Activated naive CD8-positive, alpha-beta T cell treated with anti-CD3 and anti-CD28 coated beads, Interleukin-2, amount 50 U/mL, for 24 hours (primary cell): ENCODE data around the gene UNC119.

ENCODE experiments used
- ATAC-seq: fragments of 150-1000 bp; cut with Tn5 transposase; one replicate; pipeline ENCODE4 v1.10.0; 2021
- DNase-seq: peaks from one replicate; pipeline ENCODE4 v3.0.0; 2021
- H3K27ac Mint-ChIP-seq: one replicate; pipeline ENCODE4 v1.8.0; 2021; ENCODE audit warnings: mild to moderate bottlenecking, mixed read lengths
- H3K27me3 Mint-ChIP-seq: one replicate; pipeline ENCODE4 v1.8.0; 2021; ENCODE audit warnings: mixed read lengths
- H3K36me3 Mint-ChIP-seq: one replicate; pipeline ENCODE4 v1.8.0; 2021; ENCODE audit warnings: low read depth, mixed read lengths
- H3K4me1 Mint-ChIP-seq: one replicate; pipeline ENCODE4 v1.8.0; 2021; ENCODE audit warnings: mixed read lengths
- H3K4me3 Mint-ChIP-seq: one replicate; pipeline ENCODE4 v1.8.0; 2021; ENCODE audit warnings: mild to moderate bottlenecking, moderate library complexity, mixed read lengths
- H3K9me3 Mint-ChIP-seq: one replicate; pipeline ENCODE4 v1.8.0; 2021; ENCODE audit warnings: mixed read lengths

UNC119 gene

DNA sequence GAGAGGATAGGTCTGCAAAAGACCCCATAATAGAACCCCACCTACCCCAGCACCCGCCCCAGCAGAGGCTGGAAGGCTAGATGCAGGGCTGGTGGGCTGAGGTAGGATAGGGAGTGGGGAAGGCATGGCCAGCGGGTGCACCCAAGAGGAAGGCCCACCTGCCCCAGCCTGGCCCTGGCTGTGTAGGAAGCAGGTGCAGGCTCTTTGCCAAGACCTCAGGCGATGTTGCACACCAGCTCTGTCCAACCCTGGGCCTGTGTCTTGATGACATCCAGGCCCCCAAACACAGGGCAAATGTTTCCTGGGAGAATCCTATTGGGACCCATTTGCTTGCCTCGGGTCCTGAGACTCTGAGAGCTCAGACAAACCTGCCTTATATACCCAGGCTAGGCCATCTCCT is 12.2 kb downstream of the UNC119 start:
- no peaks in the 10 kb centered on the region for H3K9me3 Mint-ChIP-seq
- no peak overlapping the region for H3K4me3 Mint-ChIP-seq
- no peak overlapping the region for H3K27ac Mint-ChIP-seq
- H3K4me1 Mint-ChIP-seq: no peaks in the 10 kb centered on the region
- no peak for ATAC-seq
- no peaks in the 10 kb centered on the region for H3K36me3 Mint-ChIP-seq
- no peaks in the 10 kb centered on the region for H3K27me3 Mint-ChIP-seq
- no peak for DNase-seq

DNA sequence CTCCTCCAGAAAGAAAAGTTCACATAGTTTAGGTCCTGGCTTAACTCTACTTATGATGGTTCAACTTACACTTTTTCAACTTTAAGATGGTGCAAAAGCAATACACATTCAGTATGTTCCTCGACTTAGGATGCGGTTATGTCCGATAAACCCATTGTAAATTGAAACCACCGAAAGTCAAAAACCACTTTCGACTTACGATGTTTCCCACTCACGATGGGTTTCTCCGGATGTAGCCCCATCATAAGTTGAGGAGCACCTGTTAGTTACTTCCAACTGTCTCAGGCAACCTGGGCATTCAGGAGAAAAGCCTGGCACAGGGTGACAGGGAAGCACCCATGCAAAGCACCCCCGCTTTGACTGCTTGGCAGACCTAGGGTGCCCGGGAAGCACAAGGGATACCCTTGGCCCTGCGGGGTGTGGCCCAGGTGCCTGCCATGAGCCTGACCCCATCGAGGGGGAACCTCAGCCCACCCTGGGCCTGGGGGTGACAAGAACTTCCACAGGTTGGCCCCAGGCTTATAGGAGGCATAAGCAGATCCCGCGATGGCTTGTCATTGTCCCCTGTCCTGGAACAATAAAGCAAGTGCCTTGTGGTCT is 14.0 kb downstream of the UNC119 start:
- Mint-ChIP-seq H3K4me1 (no peaks in the 10 kb centered on the region), H3K27me3 (no peaks in the 10 kb centered on the region), H3K4me3 (no peak overlapping the region), H3K9me3 (no peaks in the 10 kb centered on the region), H3K27ac (no peak overlapping the region), H3K36me3 (no peaks in the 10 kb centered on the region)
- DNase-seq: no peak
- no peak for ATAC-seq

DNA sequence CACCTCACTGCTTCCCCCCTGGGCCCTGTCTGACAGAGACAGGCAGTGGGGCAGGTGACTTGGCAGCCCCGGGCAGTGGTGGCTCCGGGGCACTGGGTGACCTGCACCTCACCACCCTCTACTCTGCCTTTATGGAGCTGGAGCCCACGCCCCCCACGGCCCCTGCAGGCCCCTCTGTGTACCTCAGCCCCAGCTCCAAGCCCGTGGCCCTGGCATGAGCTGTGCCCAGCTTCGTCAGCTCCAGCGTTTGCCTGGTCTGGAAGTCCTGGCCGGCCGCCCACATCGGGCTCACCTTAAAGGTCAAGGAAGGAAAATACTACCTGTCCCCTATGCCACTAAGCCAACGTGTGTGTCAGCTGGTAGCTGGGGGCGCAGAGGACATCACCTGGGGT is 15.2 kb downstream of the UNC119 start:
- Mint-ChIP-seq H3K4me1 (no peaks in the 10 kb centered on the region), H3K36me3 (no peaks in the 10 kb centered on the region), H3K27me3 (no peaks in the 10 kb centered on the region), H3K4me3 (no peak overlapping the region), H3K27ac (no peak overlapping the region), H3K9me3 (no peaks in the 10 kb centered on the region)
- ATAC-seq: no peak
- DNase-seq: no peak

DNA sequence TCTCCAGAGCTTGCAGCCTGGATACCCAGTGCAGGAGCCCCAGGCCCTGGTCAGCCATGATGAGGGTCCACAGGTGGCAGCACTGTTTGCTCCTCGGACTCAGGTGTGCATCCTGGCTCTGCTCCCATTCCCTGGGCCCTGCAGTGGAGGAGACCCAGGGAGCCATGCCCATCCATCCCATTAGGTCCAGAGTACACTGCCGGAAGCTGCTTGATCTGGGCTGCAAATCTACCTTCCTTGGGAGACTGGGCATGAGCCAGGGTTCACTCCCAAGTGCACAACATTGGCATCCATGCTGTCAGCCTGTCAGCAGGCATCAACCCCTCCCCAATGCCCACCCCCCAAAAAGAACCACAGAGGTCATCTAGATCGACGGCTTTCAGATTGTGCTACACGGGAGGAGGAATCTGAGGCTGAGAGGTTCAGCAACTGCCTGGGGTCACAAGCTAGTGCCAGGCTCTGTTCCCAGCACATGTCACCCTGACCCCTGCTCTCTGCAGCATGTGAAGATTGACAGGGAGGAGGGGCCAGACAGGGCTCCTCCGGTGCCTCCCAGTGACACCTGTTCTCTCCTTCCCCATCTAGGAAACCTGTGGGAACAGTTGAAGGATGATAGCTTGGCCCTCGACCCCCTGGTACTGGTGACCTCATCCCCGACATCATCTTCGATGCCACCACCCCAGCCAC is 15.7 kb downstream of the UNC119 start:
- H3K4me3 Mint-ChIP-seq: no peak overlapping the region
- DNase-seq (no peak), ATAC-seq (no peak)
- H3K9me3 Mint-ChIP-seq: no peaks in the 10 kb centered on the region
- H3K27ac Mint-ChIP-seq: no peak overlapping the region
- no peaks in the 10 kb centered on the region for H3K36me3 Mint-ChIP-seq
- no peaks in the 10 kb centered on the region for H3K27me3 Mint-ChIP-seq
- H3K4me1 Mint-ChIP-seq: no peaks in the 10 kb centered on the region

DNA sequence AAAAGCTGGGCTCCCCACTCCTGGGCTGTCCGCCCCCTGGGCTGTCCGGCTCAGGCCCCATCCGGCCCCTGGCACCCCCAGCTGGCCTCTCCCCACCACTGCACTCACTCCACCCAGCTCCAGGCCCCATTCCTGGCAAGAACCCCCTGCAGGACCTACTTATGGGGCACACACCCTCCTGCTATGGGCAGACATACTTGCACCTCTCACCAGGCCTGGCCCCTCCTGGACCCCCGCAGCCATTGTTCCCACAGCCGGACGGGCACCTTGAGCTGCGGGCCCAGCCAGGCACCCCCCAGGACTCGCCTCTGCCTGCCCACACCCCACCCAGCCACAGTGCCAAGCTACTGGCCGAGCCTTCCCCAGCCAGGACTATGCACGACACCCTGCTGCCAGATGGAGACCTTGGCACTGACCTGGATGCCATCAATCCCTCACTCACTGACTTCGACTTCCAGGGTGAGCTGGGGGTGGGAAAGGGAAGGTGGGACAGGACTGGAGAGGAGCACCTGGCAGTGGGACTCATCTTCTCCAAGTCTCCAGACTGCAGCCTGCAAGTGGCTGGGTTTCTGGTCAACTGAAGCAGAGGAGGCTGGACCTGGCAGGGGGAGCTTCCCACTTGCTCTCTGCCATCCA is 17.6 kb downstream of the UNC119 start:
- DNase-seq (no peak), ATAC-seq (no peak)
- H3K36me3 Mint-ChIP-seq: no peaks in the 10 kb centered on the region
- H3K4me3 Mint-ChIP-seq: no peak overlapping the region
- no peaks in the 10 kb centered on the region for H3K4me1 Mint-ChIP-seq
- peaks cover 2% of the 10 kb centered on the region for H3K27me3 Mint-ChIP-seq
- no peak overlapping the region for H3K27ac Mint-ChIP-seq
- H3K9me3 Mint-ChIP-seq: no peaks in the 10 kb centered on the region

DNA sequence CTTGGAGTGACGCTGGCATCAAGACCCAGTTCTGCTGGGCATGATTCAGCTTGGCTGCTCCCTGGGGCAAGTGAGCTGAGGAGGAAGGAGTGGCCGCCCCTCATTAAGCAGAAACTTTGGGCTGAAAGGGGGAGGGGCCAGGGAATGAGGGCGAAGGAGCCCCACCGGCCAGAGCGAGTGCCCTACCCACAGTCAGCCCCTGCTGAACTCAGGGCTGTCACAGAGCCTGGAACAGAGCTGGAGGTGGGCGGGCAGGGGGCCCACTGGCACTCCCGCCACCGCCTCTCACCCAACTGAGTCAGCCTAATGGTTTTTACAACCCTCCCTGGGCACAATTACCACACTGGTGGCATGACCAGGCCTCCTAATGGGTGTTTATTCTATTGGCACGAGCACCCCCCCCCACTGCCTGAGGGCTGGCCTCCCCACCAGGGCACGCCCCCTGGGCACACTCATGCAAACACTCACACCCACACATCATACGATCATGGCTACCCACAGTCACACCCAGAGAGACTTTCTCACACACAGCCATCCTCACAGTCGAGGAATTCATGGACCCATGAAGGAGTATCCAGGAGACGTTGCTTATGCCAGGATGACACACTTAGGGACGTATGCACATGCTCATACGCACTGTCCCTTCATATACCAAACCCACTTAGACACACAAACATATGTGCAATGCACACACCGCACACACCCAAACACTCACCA is 19.2 kb downstream of the UNC119 start:
- peaks cover 2% of the 10 kb centered on the region for H3K27me3 Mint-ChIP-seq
- no peaks in the 10 kb centered on the region for H3K36me3 Mint-ChIP-seq
- DNase-seq (no peak), ATAC-seq (no peak)
- H3K9me3 Mint-ChIP-seq: no peaks in the 10 kb centered on the region
- H3K27ac Mint-ChIP-seq: no peak overlapping the region
- H3K4me1 Mint-ChIP-seq: no peaks in the 10 kb centered on the region
- H3K4me3 Mint-ChIP-seq: no peak overlapping the region

DNA sequence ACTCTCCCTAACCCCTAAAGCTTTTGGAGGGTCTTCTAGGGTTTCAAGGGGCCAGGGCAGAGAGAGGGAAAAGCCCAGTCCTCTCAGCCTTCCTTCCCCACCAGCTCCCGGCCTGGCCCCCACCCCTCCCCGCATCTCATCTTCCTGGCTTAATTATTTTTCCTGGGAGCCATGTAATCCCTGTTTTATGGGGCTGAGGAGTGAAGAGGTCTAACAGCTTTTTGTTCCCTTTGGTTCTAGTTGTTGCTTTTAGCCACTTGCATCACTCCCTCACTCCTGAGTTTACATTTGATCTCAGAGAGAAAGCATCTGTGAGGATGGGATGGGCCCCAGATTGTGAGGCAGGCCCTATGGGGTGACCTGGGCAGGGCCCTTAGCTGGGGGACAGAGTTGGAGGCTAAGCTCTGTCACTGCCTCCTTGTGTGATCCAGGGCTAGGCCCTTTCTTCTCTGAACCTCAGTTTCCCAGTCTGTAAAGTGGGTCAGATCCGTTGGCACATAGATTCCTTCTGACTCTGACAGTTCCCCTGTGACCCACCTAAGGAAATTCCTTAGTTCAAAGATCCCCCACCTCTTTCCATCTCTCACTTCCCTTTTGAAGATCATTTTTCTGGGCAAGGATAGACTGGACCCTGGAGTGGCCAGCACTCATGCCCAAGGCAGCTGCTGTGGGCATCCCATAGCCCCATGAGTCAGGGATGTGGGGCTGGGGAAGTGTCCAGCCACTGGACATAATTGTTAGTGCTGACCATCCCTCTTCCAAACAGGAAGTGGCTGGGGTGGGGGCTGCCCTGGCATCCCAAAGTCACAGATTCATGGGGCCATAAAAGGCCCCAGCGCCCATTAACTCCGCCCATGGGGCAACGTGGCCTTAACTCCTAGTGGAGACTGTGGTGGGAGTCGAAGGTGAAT is 20.1 kb downstream of the UNC119 start:
- Mint-ChIP-seq H3K4me3 (no peak overlapping the region), H3K9me3 (no peaks in the 10 kb centered on the region), H3K36me3 (no peaks in the 10 kb centered on the region), H3K27me3 (peaks cover 2% of the 10 kb centered on the region), H3K27ac (no peak overlapping the region), H3K4me1 (no peaks in the 10 kb centered on the region)
- DNase-seq (no peak), ATAC-seq (no peak)

DNA sequence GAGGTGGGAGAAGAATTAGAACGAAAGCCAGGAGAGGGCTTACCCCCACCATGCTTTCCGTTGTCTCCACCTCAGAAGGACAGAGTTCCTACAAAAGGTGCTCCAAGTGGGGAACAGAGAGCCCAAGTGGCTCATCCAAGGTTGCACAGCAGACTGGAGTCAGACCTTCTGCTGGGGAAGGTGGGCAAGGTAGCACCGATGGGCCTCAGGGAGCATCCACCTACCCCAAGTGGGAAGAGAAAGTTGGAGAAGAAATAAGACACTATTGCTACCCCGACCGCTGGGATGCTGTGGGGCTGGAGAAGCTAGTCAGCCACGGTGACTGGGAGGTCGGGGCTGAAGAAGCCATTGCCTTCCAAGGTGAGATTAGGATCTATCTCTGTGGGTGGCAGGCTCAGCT is 21.5 kb downstream of the UNC119 start:
- no peaks in the 10 kb centered on the region for H3K9me3 Mint-ChIP-seq
- no peak overlapping the region for H3K4me3 Mint-ChIP-seq
- peaks cover 2% of the 10 kb centered on the region for H3K27me3 Mint-ChIP-seq
- H3K36me3 Mint-ChIP-seq: no peaks in the 10 kb centered on the region
- no peak for ATAC-seq
- no peak overlapping the region for H3K27ac Mint-ChIP-seq
- no peak for DNase-seq
- no peaks in the 10 kb centered on the region for H3K4me1 Mint-ChIP-seq

DNA sequence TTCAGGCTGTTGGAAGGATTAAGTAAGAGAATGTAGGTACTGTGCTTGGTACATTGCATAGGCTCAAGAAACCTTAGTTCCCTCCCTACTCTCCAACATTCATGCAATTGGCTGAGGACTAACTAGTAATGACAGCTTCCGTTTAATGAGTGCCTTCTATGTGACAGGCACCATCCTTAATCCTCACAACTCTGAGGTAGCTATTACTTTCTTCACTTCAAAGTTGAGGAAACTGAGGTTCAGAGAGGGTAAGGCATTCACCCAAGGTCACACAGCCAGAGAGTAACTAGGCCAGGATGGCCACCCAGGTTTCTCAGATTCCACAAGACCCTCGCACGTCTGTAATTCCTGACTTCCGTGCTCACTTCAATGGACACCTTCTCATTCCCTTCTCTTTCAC is 22.2 kb downstream of the UNC119 start:
- Mint-ChIP-seq H3K4me3 (no peak overlapping the region), H3K27me3 (peaks cover 2% of the 10 kb centered on the region), H3K4me1 (no peaks in the 10 kb centered on the region), H3K9me3 (no peaks in the 10 kb centered on the region), H3K27ac (no peak overlapping the region), H3K36me3 (no peaks in the 10 kb centered on the region)
- DNase-seq (no peak), ATAC-seq (no peak)

DNA sequence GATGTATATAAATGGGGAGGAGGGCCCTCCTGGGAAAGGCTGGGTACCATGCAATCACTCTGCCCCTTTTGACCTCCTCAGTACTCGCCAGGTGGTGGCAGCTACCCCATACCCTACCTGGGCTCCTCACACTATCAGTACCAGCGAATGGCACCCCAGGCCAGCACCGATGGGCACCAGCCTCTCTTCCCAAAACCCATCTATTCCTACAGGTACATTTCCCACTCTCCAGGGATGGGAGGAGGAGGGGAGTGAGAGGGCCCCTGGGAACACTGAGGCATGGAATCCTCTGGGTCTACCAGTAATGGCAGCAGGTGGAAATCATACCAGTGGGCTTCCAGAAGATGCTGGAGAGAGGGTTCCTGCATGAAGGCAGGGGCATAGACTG is 23.4 kb downstream of the UNC119 start:
- no peaks in the 10 kb centered on the region for H3K36me3 Mint-ChIP-seq
- H3K27ac Mint-ChIP-seq: no peak overlapping the region
- no peaks in the 10 kb centered on the region for H3K4me1 Mint-ChIP-seq

DNA sequence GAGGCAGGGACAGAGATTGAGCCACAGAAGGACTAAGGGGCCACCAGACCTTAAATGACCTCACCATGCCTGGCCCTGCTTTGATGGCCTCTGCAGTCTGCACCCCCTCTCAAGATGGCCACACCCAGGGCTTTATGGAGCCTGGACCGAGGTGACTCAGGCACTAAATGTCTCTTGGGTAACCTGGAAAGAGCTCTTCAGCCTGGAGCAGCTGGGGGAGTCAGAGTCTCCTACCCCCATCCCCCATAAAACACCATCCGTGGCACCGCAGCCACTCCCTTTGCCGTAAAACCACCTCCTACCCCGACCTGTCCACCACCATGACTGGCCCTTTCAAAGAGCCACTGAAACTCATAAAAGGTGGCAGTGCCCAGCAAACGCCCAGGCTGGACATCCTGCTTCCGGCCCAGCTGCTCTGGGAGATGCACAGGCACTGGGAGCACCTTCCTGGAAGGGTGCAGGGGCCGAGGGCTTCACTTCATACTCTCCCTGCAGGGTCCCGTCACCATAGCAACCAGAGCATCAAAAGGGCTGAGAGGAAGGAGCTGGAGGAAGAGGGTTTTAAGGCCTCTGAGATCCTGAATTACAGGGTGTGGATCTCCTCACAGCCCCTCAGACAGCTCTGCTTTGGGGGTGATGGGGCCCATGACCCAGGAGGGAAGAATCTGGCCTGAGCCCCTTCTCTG is 24.0 kb downstream of the UNC119 start:
- Mint-ChIP-seq H3K27me3 (peaks cover 2% of the 10 kb centered on the region), H3K4me1 (no peaks in the 10 kb centered on the region), H3K9me3 (no peaks in the 10 kb centered on the region), H3K4me3 (no peak overlapping the region), H3K27ac (no peak overlapping the region), H3K36me3 (no peaks in the 10 kb centered on the region)
- no peak for DNase-seq
- no peak for ATAC-seq

More for the DNA sequence above, 23.4 kb downstream of the UNC119 start:
- H3K4me3 Mint-ChIP-seq: no peak overlapping the region
- no peak for DNase-seq
- H3K9me3 Mint-ChIP-seq: no peaks in the 10 kb centered on the region
- ATAC-seq: no peak
- H3K27me3 Mint-ChIP-seq: peaks cover 2% of the 10 kb centered on the region

DNA sequence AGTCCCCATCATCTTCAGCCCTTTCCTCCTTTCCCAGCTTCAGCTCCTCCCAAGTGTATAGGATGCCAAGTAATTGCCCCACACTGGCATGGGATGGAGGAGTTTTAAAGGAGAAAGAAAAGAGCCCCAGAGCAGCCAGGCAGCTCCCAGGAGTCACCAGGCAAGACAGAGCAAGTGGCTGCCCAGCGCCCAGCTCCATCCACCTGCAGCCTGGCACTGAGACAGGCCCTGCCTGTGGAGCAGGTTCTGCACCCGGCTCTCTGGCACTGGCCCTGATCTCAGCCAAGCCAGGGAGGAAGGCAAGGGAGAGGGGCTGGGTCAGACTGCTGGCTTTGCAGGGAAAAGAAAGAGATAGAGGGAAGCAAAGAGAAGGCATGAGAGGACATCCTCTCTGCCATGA is 24.6 kb downstream of the UNC119 start:
- ATAC-seq (no peak), DNase-seq (no peak)
- Mint-ChIP-seq H3K4me3 (no peak overlapping the region), H3K36me3 (no peaks in the 10 kb centered on the region), H3K27me3 (peaks cover 2% of the 10 kb centered on the region), H3K4me1 (no peaks in the 10 kb centered on the region), H3K9me3 (no peaks in the 10 kb centered on the region), H3K27ac (no peak overlapping the region)

DNA sequence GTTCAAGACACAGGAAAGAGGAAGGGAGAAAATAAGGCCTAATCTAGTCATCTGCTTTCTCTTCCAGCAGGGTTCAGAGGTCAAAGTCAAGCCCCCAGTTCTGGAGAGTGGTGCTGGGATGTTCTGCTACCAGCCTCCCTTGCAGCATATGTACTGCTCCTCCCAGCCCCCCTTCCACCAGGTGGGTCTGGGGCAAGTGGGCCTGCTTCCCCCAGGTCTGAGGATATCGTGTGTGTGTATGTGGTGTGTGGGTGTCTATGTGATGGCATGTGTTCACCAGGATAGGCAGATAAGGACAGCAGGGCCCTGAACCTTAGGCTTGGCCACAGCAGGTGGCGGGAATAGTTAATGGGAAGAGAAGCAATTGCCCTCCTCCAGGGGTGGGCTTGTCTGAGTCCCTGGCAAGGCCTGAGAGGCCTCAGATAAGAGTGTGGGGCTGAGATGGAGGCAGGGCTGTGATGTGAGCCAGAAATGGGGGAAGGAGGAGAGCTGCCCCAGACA is 25.2 kb downstream of the UNC119 start:
- ATAC-seq (no peak), DNase-seq (no peak)
- no peaks in the 10 kb centered on the region for H3K4me1 Mint-ChIP-seq
- H3K9me3 Mint-ChIP-seq: no peaks in the 10 kb centered on the region
- peaks cover 2% of the 10 kb centered on the region for H3K27me3 Mint-ChIP-seq
- H3K27ac Mint-ChIP-seq: no peak overlapping the region
- H3K36me3 Mint-ChIP-seq: no peaks in the 10 kb centered on the region
- no peak overlapping the region for H3K4me3 Mint-ChIP-seq

DNA sequence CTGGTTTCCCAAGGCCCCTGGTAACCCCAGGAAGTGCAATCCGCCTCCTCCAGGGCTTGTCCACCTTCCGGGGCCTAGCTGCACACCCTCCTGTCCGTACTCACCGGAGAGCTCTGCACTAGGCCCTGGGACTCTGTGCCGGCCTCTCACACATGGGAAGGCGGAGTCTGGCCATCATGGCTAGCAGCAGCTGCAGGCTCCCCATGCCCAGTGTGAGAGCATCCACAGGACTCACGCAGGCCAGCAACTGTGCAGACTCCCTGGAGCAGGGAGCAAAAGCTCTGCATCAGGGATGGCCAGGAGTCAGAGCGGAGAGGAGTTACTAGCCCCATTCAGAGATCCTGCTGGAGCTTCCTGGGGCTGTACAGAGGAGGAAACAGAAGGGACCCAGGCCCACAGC is 26.0 kb downstream of the UNC119 start:
- DNase-seq (no peak), ATAC-seq (no peak)
- Mint-ChIP-seq H3K27me3 (no peaks in the 10 kb centered on the region), H3K27ac (no peak overlapping the region), H3K9me3 (no peaks in the 10 kb centered on the region), H3K4me3 (no peak overlapping the region), H3K36me3 (no peaks in the 10 kb centered on the region), H3K4me1 (no peaks in the 10 kb centered on the region)
